Liver (tissue), 9 donors: Measurements from ENCODE around the gene LNX2. TPM values are rescaled to one million over a fixed set of nuclear protein-coding genes. Genes with fewer than 3 reads are reported as not detected.

ENCODE experiments used
- DNase-seq: peaks from one replicate; pipeline ENCODE4 v3.0.0-alpha.2; 2017; ENCODE audit warnings: low spot score
- H3K27ac ChIP-seq, 2 donors: one replicate each; pipeline ENCODE4 v1.7.0; 2013; ENCODE audit warnings: inconsistent platforms in 2 of 2, low read length in 2 of 2, control low read depth in 1 of 2, low read depth in 1 of 2, mild to moderate bottlenecking in 1 of 2
- H3K27me3 ChIP-seq, 4 donors: one replicate each; pipeline versions ENCODE4 v1.6.1 to v1.7.0; 2013; ENCODE audit warnings: low read length in 3 of 4, inconsistent platforms in 1 of 4, mild to moderate bottlenecking in 1 of 4, moderate library complexity in 1 of 4; ENCODE audit not compliant: control insufficient read depth in 4 of 4, insufficient read depth in 4 of 4
- H3K36me3 ChIP-seq, 4 donors: one replicate each; pipeline versions ENCODE4 v1.6.1 to v1.7.0; 2013; ENCODE audit warnings: low read length in 3 of 4, mild to moderate bottlenecking in 3 of 4, low read depth in 1 of 4, moderate library complexity in 1 of 4; ENCODE audit not compliant: control insufficient read depth in 4 of 4, insufficient read depth in 3 of 4
- H3K4me1 ChIP-seq, 4 donors: one replicate each; pipeline versions ENCODE4 v1.6.1 to v1.7.0; 2013; ENCODE audit warnings: low read length in 3 of 4, mild to moderate bottlenecking in 3 of 4, moderate library complexity in 1 of 4; ENCODE audit not compliant: control insufficient read depth in 4 of 4, insufficient read depth in 4 of 4
- H3K4me3 ChIP-seq, 3 donors: one replicate each; pipeline versions ENCODE4 v1.6.1 to v1.7.0; 2013; ENCODE audit warnings: low read length in 3 of 3, control low read depth in 1 of 3, low read depth in 1 of 3, mild to moderate bottlenecking in 1 of 3
- H3K9ac ChIP-seq, 2 donors: one replicate each; pipeline ENCODE4 v1.7.0; 2013; ENCODE audit warnings: low read length in 2 of 2, mild to moderate bottlenecking in 2 of 2, moderate library complexity in 2 of 2, control low read depth in 1 of 2, low read depth in 1 of 2
- H3K9me3 ChIP-seq, 4 donors: one replicate each; pipeline versions ENCODE4 v1.6.1 to v1.7.0; 2013; ENCODE audit warnings: low read length in 3 of 4; ENCODE audit not compliant: control insufficient read depth in 4 of 4
- ATF3 ChIP-seq: IDR thresholded peaks from 2 replicates; pipeline ENCODE4 v1.6.1; 2016; ENCODE audit warnings: antibody characterized with exemption
- CTCF ChIP-seq: fragments of 150-350 bp; IDR thresholded peaks from 2 replicates; pipeline ENCODE4 v1.5.1; 2017; ENCODE audit warnings: improper control_type of control experiment, low read depth, low read length; ENCODE audit not compliant: missing input control
- EGR1 ChIP-seq, 2 donors: IDR thresholded peaks; 2 replicates each; pipeline ENCODE4 v1.6.1; 2016 to 2018; ENCODE audit warnings: antibody characterized with exemption in 2 of 2, low read depth in 2 of 2
- FOXA1 ChIP-seq: IDR thresholded peaks from 2 replicates; pipeline ENCODE4 v1.6.1; 2016; ENCODE audit warnings: antibody characterized with exemption
- FOXA2 ChIP-seq: IDR thresholded peaks from 2 replicates; pipeline ENCODE4 v1.6.1; 2016; ENCODE audit warnings: antibody characterized with exemption
- GABPA ChIP-seq, 2 donors: IDR thresholded peaks in 1 of 2; conservative IDR thresholded peaks in 1 of 2; 2 replicates each; pipeline ENCODE4 v1.6.1; 2016; ENCODE audit warnings: antibody characterized with exemption in 2 of 2, mild to moderate bottlenecking in 1 of 2, moderate library complexity in 1 of 2
- HNF4A ChIP-seq, 2 donors: conservative IDR thresholded peaks; 2 replicates each; pipeline ENCODE4 v1.6.1; 2016; ENCODE audit warnings: antibody characterized with exemption in 2 of 2, mild to moderate bottlenecking in 2 of 2
- HNF4G ChIP-seq: IDR thresholded peaks from 2 replicates; pipeline ENCODE4 v1.6.1; 2016; ENCODE audit warnings: antibody characterized with exemption
- JUND ChIP-seq, 2 donors: IDR thresholded peaks; 2 replicates each; pipeline ENCODE4 v1.6.1; 2016; ENCODE audit warnings: antibody characterized with exemption in 2 of 2
- MAX ChIP-seq: IDR thresholded peaks from 2 replicates; pipeline ENCODE4 v1.6.1; 2016; ENCODE audit warnings: antibody characterized with exemption
- NR2F2 ChIP-seq: IDR thresholded peaks from 2 replicates; pipeline ENCODE4 v1.6.1; 2016; ENCODE audit warnings: antibody characterized with exemption
- RAD21 ChIP-seq, 2 donors: IDR thresholded peaks; 2 replicates each; pipeline ENCODE4 v1.6.1; 2016; ENCODE audit warnings: antibody characterized with exemption in 2 of 2, mild to moderate bottlenecking in 2 of 2
- REST ChIP-seq: IDR thresholded peaks from 2 replicates; pipeline ENCODE4 v1.6.1; 2016; ENCODE audit warnings: antibody characterized with exemption, mild to moderate bottlenecking
- RXRA ChIP-seq, 2 donors: IDR thresholded peaks; 2 replicates each; pipeline ENCODE4 v1.6.1; 2017 to 2018; ENCODE audit warnings: antibody characterized with exemption in 2 of 2, mild to moderate bottlenecking in 1 of 2
- SP1 ChIP-seq: IDR thresholded peaks from 2 replicates; pipeline ENCODE4 v1.6.1; 2018; ENCODE audit warnings: antibody characterized with exemption, mild to moderate bottlenecking
- TAF1 ChIP-seq: conservative IDR thresholded peaks from 2 replicates; pipeline ENCODE4 v1.6.1; 2016; ENCODE audit warnings: antibody characterized with exemption, mild to moderate bottlenecking
- YY1 ChIP-seq: IDR thresholded peaks from 2 replicates; pipeline ENCODE4 v1.6.1; 2016; ENCODE audit warnings: antibody characterized with exemption, mild to moderate bottlenecking
- ZBTB33 ChIP-seq: IDR thresholded peaks from 2 replicates; pipeline ENCODE4 v1.6.1; 2016; ENCODE audit warnings: antibody characterized with exemption
- WGBS: extraction: QIAGEN DNeasy Blood & Tissue Kit; methylation state at CpG from one replicate; pipeline ENCODE4 v1.1.7; 2013; 5-methylcytosine and 5-hydroxymethylcytosine counted together
- polyA plus RNA-seq, 2 donors: library from polyadenylated mRNA; stranded (reverse) in 1 of 2; unstranded in 1 of 2; fragments of 200-250 nt in 1 of 2; fragments of >200 nt in 1 of 2; fragmentation: Nextera tagmentation in 1 of 2; extraction: Ambion mirVana in 1 of 2; gene quantifications; one replicate each; pipeline versions ENCODE4 v1.2.1 to v1.2.3, GENCODE V29; 2013 to 2015
- total RNA-seq, 2 donors: library from RNA; depleted of rRNA; stranded (reverse); fragments of >200 nt; gene quantifications; one replicate each; pipeline ENCODE4 v1.2.3, GENCODE V29; 2014
- donor health status: healthy.
- donor health status: healthy.
- donor health status: healthy.
- donor health status: healthy.
- donor health status: healthy.

The LNX2 gene
- total and polyA plus RNA-seq, 4 donors = 6.2 to 25.9 (median 13.3) TPM

GRCh38 chr13:27523346-27524073, 96.8 kb downstream of the LNX2 start:
- TF ChIP-seq REST (no peak), EGR1 (IDR thresholded peaks at IDR 0.05; ENCODE audit: low read depth in 2 of 2) (no peak), RAD21 (IDR thresholded peaks at IDR 0.05) (no peak), ATF3 (no peak), HNF4A (conservative IDR thresholded peaks at IDR 0.05) (no peak), JUND (IDR thresholded peaks at IDR 0.05) (no peak), TAF1 (no peak), YY1 (no peak), ZBTB33 (no peak), RXRA (IDR thresholded peaks at IDR 0.05) (no peak), HNF4G (no peak), FOXA2 (no peak), GABPA (IDR thresholded peaks at IDR 0.05 in 1 of 2, conservative IDR thresholded peaks at IDR 0.05 in 1 of 2) (no peak), NR2F2 (no peak), FOXA1 (no peak), MAX (no peak), CTCF (no peak), SP1 (no peak)
- Histone ChIP-seq H3K4me1 (no peaks in the 10 kb centered on the region), H3K9me3 (peaks cover 0 to under 1% (median 0%) of the 10 kb centered on the region in 4 donors), H3K4me3 (no peak overlapping the region), H3K9ac (no peak overlapping the region), H3K36me3 (no peaks in the 10 kb centered on the region), H3K27me3 (peaks cover 0 to 8% (median 0%) of the 10 kb centered on the region in 4 donors), H3K27ac (no peak overlapping the region)
- 76% methylated on average over 4 of the region's 4 CpGs for WGBS
- no peak for DNase-seq
